ENCODE results near the gene LIMCH1.

Gene LIMCH1

GRCh38 chr4:41548305-41548880 lies 10.4 kb downstream of the LIMCH1 start:
- TF ChIP-seq TAF1 (IDR thresholded peaks at IDR 0.05; ENCODE audit: borderline replicate concordance, low read depth, low read length) (no peak), POLR2A (IDR thresholded peaks at IDR 0.05; ENCODE audit: low read depth, low read length) (no peak), POLR2AphosphoS5 (IDR thresholded peaks at IDR 0.05; ENCODE audit: low read depth, low read length) (no peak)
- no peak for FAIRE-seq
- no peak for DNase-seq (ENCODE audit: insufficient read length)

DNA sequence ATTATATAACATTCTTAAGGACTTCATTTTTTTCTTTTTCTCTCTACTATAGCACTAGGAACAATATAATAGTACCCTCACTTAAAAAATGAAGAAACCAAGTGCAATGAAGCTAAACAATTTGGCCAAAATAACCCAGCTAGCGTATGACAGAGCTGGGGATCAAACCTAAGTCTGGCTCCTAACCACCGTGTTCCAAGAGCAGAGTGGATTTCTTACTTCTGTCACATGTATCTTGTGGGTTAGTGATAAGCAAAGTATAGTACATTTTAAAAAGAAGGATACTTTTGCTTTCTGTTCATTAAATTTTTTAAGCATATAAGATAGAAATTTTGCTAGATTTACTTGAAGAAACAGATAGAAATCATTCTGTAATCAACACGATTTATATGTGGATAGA lies 11.5 kb downstream of the LIMCH1 start:
- FAIRE-seq (no peak), DNase-seq (ENCODE audit: insufficient read length) (no peak)
- no peak for TF ChIP-seq POLR2A (IDR thresholded peaks at IDR 0.05; ENCODE audit: low read depth, low read length)
- no peak for TF ChIP-seq TAF1 (IDR thresholded peaks at IDR 0.05; ENCODE audit: borderline replicate concordance, low read depth, low read length)
- TF ChIP-seq POLR2AphosphoS5 (IDR thresholded peaks at IDR 0.05; ENCODE audit: low read depth, low read length) = no peak

DNA sequence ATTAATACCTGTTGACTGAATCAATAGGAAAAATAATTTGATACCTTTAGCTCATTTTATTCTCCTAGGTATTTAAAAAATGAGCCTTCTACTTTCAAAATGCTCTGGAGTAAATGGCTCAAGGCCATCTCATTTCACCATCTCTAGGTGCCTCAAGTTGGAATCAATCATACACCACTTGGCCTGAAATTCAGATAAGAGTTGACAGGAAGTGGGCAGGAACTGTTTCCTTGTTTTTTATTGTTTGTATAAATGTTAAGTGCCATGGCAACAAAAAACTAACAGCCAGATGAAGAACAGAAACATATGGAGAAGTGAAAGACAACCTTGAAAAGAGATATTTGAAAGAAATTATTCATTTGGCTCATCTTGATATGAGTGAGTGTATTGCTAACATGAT lies 12.4 kb downstream of the LIMCH1 start:
- TF ChIP-seq POLR2AphosphoS5 (IDR thresholded peaks at IDR 0.05; ENCODE audit: low read depth, low read length) = no peak
- TF ChIP-seq POLR2A (IDR thresholded peaks at IDR 0.05; ENCODE audit: low read depth, low read length) = no peak
- no peak for TF ChIP-seq TAF1 (IDR thresholded peaks at IDR 0.05; ENCODE audit: borderline replicate concordance, low read depth, low read length)
- FAIRE-seq (no peak), DNase-seq (ENCODE audit: insufficient read length) (no peak)

GRCh38 chr4:41551536-41551935 lies 13.6 kb downstream of the LIMCH1 start:
- TF ChIP-seq POLR2A (IDR thresholded peaks at IDR 0.05; ENCODE audit: low read depth, low read length) = no peak
- TF ChIP-seq TAF1 (IDR thresholded peaks at IDR 0.05; ENCODE audit: borderline replicate concordance, low read depth, low read length) = no peak
- TF ChIP-seq POLR2AphosphoS5 (IDR thresholded peaks at IDR 0.05; ENCODE audit: low read depth, low read length) = no peak
- FAIRE-seq = no peak
- DNase-seq (ENCODE audit: insufficient read length) = no peak

- no peak for TF ChIP-seq TAF1 (IDR thresholded peaks at IDR 0.05; ENCODE audit: borderline replicate concordance, low read depth, low read length)
- no peak for TF ChIP-seq POLR2A (IDR thresholded peaks at IDR 0.05; ENCODE audit: low read depth, low read length)
- DNase-seq (ENCODE audit: insufficient read length) (no peak), FAIRE-seq (no peak)
Measured at GRCh38 chr4:41554905-41555304, 16.9 kb downstream of the LIMCH1 start.

- no peak for TF ChIP-seq POLR2AphosphoS5 (IDR thresholded peaks at IDR 0.05; ENCODE audit: low read depth, low read length)
- DNase-seq (ENCODE audit: insufficient read length) (no peak), FAIRE-seq (no peak)
Measured at GRCh38 chr4:41556526-41556925, 18.6 kb downstream of the LIMCH1 start.

DNA sequence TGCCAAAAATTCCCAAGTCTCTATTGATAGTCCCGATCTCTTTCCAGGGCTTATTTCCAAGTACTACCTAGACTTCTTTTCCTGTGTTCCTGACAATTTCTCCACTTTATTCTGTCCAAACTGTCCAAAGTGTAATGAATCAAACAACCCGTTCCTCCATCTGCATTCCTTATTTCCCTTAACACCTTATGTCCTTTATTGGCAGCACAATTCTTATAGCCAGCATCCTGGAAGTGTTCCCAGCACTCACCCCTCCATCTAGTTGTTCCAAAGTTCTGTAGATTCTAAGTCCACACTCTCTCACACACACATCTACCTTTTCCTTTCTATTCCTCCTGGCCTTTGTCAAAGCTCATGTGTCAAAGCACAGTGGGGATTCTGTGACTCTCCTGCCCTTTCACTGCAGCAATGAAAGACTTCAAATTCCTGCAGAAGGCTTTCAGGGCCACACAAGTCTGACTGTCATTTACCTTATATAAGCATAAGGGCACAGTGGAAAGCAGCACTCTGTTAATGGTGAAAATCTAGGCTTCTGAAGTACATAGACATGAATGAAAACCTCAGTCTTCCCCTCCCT lies 22.1 kb downstream of the LIMCH1 start:
- DNase-seq (ENCODE audit: insufficient read length) (no peak), FAIRE-seq (no peak)
- TF ChIP-seq TAF1 (IDR thresholded peaks at IDR 0.05; ENCODE audit: borderline replicate concordance, low read depth, low read length) (no peak), POLR2A (IDR thresholded peaks at IDR 0.05; ENCODE audit: low read depth, low read length) (no peak), POLR2AphosphoS5 (IDR thresholded peaks at IDR 0.05; ENCODE audit: low read depth, low read length) (no peak)

- TF ChIP-seq TAF1 (IDR thresholded peaks at IDR 0.05; ENCODE audit: borderline replicate concordance, low read depth, low read length) (no peak), POLR2AphosphoS5 (IDR thresholded peaks at IDR 0.05; ENCODE audit: low read depth, low read length) (no peak), POLR2A (IDR thresholded peaks at IDR 0.05; ENCODE audit: low read depth, low read length) (no peak)
- FAIRE-seq = no peak
- DNase-seq (ENCODE audit: insufficient read length) = no peak
Measured at GRCh38 chr4:41561244-41561643, 23.3 kb downstream of the LIMCH1 start.

DNA sequence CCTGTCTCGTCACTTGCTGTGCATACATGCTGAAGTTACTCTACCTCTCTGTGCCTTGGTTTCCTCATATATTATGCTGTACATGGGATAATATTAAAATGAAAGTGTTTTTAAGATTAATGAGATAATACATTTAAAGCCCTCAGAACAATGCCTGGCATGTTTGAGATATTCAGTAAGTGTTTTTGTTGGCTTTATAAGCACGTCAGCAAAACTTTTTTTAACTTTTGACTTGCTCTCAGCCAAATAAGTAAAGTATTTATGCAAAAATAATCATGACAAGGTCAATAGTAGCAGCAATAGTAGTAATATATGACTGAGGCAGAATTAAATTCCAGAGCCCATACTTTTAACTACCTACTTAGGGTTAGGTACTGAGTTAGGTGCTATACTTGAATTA lies 29.2 kb downstream of the LIMCH1 start:
- no peak for DNase-seq (ENCODE audit: insufficient read length)
- FAIRE-seq = no peak
- TF ChIP-seq POLR2A (IDR thresholded peaks at IDR 0.05; ENCODE audit: low read depth, low read length) (no peak), TAF1 (IDR thresholded peaks at IDR 0.05; ENCODE audit: borderline replicate concordance, low read depth, low read length) (no peak)

GRCh38 chr4:41568363-41568762 lies 30.4 kb downstream of the LIMCH1 start:
- TF ChIP-seq TAF1 (IDR thresholded peaks at IDR 0.05; ENCODE audit: borderline replicate concordance, low read depth, low read length) (no peak), POLR2AphosphoS5 (IDR thresholded peaks at IDR 0.05; ENCODE audit: low read depth, low read length) (no peak), POLR2A (IDR thresholded peaks at IDR 0.05; ENCODE audit: low read depth, low read length) (no peak)
- no peak for DNase-seq (ENCODE audit: insufficient read length)
- FAIRE-seq = no peak

DNA sequence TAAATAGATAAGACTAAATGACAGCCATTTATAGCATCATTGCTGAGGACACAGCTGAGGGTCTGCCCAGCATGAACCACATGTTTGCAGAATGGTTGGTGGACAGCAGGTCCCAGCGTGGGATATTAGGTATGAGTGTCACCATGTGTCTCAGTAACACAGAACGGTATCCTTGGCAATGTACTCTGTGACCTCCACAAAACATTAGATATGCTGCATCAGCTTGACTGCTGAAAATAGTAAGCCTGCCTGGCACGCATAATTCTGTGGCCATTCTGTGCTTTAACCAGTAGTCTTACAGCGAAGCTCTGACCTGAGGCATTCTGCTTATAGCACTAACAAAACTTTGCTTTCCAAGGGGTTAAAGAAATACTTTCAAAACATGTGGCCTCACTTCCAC lies 32.0 kb downstream of the LIMCH1 start:
- TF ChIP-seq POLR2AphosphoS5 (IDR thresholded peaks at IDR 0.05; ENCODE audit: low read depth, low read length) = no peak
- no peak for TF ChIP-seq TAF1 (IDR thresholded peaks at IDR 0.05; ENCODE audit: borderline replicate concordance, low read depth, low read length)
- FAIRE-seq (no peak), DNase-seq (ENCODE audit: insufficient read length) (no peak)

GRCh38 chr4:41571422-41571821 lies 33.5 kb downstream of the LIMCH1 start:
- no peak for DNase-seq (ENCODE audit: insufficient read length)
- no peak for FAIRE-seq

DNA sequence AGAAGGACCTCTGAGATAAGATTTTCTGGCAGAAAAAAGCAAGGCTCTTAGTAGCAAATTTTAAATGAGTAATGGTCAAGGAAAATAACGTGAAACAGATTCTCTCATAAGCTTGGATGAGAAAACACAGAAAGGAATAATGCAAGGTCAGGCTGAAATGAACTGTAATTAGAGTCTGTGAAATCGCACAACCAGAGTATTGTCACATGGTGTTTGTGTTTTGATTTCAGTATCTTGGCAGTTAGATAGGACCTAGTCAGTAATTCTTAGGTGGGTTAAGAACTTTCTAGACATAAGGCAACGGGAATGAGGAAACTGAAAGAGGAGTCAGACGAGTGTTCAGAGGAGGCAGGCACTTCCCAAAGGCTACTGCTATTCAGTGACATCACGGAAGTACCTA lies 34.6 kb downstream of the LIMCH1 start:
- TF ChIP-seq POLR2AphosphoS5 (IDR thresholded peaks at IDR 0.05; ENCODE audit: low read depth, low read length) = no peak
- TF ChIP-seq TAF1 (IDR thresholded peaks at IDR 0.05; ENCODE audit: borderline replicate concordance, low read depth, low read length) = no peak
- no peak for TF ChIP-seq POLR2A (IDR thresholded peaks at IDR 0.05; ENCODE audit: low read depth, low read length)
- FAIRE-seq (no peak), DNase-seq (ENCODE audit: insufficient read length) (no peak)

More at GRCh38 chr4:41571422-41571821, 33.5 kb downstream of the LIMCH1 start:
- TF ChIP-seq POLR2AphosphoS5 (IDR thresholded peaks at IDR 0.05; ENCODE audit: low read depth, low read length) (no peak), TAF1 (IDR thresholded peaks at IDR 0.05; ENCODE audit: borderline replicate concordance, low read depth, low read length) (no peak), POLR2A (IDR thresholded peaks at IDR 0.05; ENCODE audit: low read depth, low read length) (no peak)
